Mucosa of descending colon (tissue), 3 donors: ENCODE measurements around the gene CCDC60. TPM values are rescaled to one million over a fixed set of nuclear protein-coding genes. Genes with fewer than 3 reads are reported as not detected.
"Not testable (repeated sequence)": the region's sequence is repeated elsewhere in the genome, so short reads cannot be mapped to it uniquely, and the experiment has no call there.

Experiments used
- ATAC-seq: fragments of 200-7000 bp; cut with Tn5 transposase; one replicate; pipeline ENCODE4 v1.9.1; 2020; ENCODE audit warnings: mild to moderate bottlenecking, moderate library complexity
- DNase-seq, 3 donors: peaks; one replicate each; pipeline ENCODE4 v3.0.0-alpha.2; 2020
- H3K36me3 ChIP-seq: fragments of 200-600 bp; one replicate; pipeline ENCODE4 v1.8.0; 2021; ENCODE audit warnings: low read depth, mild to moderate bottlenecking
- H3K4me1 ChIP-seq: fragments of 200-600 bp; one replicate; pipeline ENCODE4 v1.8.0; 2021; ENCODE audit warnings: low read depth, mild to moderate bottlenecking
- H3K4me3 ChIP-seq: fragments of 200-600 bp; one replicate; pipeline ENCODE4 v1.8.0; 2021; ENCODE audit warnings: mild to moderate bottlenecking
- H3K9me3 ChIP-seq: fragments of 200-600 bp; one replicate; pipeline ENCODE4 v1.8.0; 2021; ENCODE audit warnings: mild to moderate bottlenecking
- intact Hi-C, 2 donors: fragments of 100-400 bp; cut with DNase I in 1 of 2; cut with micrococcal nuclease in 1 of 2; formaldehyde crosslinking; loops; one replicate each; pipeline versions ENCODE4 v1.11.0 to v1.11.1; 2022; cut with DNase I, micrococcal nuclease
- total RNA-seq, 3 donors: library from RNA; stranded (reverse); fragmentation: NEBNext Ultra II Directional in 2 of 3; extraction: Animal tissue kit (Norgen Biotek cat#: 25700) in 2 of 3; gene quantifications; one replicate each; pipeline versions ENCODE4 v1.2.1 to v1.2.4, GENCODE V29; 2021 to 2023
- TF ChIP-seq, protein P1 (sequence below): fragments of 200-600 bp; IDR thresholded peaks from one replicate; pipeline ENCODE4 v1.8.0; 2022; ENCODE audit warnings: antibody characterized with exemption, mild to moderate bottlenecking
- donor health status: DM: no; HTN: no; CAD: no; lungs with moderate emphysema.
- donor health status: DM: no; HTN: no; CAD: no.
- donor health status: DM: no; HTN: yes; CAD: no.

CCDC60 gene
- total RNA-seq, 3 donors from 2014 or later = 2.2 to 3.5 (median 2.9) TPM

GRCh38 chr12:119354172-119354571 is 19.6 kb downstream of the CCDC60 start:
- Histone ChIP-seq H3K36me3 (no peaks in the 10 kb centered on the region), H3K4me1 (no peaks in the 10 kb centered on the region), H3K4me3 (no peak overlapping the region), H3K9me3 (no peaks in the 10 kb centered on the region)
- TF ChIP-seq, protein P1, sequence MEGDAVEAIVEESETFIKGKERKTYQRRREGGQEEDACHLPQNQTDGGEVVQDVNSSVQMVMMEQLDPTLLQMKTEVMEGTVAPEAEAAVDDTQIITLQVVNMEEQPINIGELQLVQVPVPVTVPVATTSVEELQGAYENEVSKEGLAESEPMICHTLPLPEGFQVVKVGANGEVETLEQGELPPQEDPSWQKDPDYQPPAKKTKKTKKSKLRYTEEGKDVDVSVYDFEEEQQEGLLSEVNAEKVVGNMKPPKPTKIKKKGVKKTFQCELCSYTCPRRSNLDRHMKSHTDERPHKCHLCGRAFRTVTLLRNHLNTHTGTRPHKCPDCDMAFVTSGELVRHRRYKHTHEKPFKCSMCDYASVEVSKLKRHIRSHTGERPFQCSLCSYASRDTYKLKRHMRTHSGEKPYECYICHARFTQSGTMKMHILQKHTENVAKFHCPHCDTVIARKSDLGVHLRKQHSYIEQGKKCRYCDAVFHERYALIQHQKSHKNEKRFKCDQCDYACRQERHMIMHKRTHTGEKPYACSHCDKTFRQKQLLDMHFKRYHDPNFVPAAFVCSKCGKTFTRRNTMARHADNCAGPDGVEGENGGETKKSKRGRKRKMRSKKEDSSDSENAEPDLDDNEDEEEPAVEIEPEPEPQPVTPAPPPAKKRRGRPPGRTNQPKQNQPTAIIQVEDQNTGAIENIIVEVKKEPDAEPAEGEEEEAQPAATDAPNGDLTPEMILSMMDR = no peak
- ATAC-seq (no peak), DNase-seq (no peak)
- intact Hi-C loops = no loop called here

GRCh38 chr12:119360366-119360765 is 25.8 kb downstream of the CCDC60 start:
- H3K36me3 ChIP-seq, ATAC-seq, H3K4me3 ChIP-seq, H3K9me3 ChIP-seq, DNase-seq, H3K4me1 ChIP-seq, intact Hi-C loops: not testable (repeated sequence)

DNA sequence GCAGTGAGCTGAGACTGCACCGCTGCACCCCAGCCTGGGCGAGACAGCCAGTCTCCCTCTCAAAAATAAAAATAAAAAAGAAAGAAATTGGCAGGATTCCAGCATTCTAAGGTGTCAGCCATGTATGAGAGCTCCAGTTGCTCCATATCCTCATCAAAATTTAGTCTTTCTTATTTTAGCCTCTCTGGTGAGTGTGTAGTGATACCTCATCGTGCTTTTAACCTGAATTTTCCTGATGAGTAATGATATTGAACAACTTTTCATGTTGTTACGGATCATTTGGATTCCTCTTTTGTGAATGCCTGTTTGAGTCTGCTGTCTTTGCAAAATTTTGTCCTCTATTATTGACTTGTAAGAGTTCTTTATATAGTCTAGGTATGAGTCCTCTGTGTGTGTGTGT is 28.5 kb downstream of the CCDC60 start:
- DNase-seq (no peak), ATAC-seq (no peak)
- intact Hi-C loops = no loop called here
- Histone ChIP-seq H3K9me3 (no peaks in the 10 kb centered on the region), H3K36me3 (no peaks in the 10 kb centered on the region), H3K4me3 (no peak overlapping the region), H3K4me1 (no peaks in the 10 kb centered on the region)
- TF ChIP-seq, protein P1 = no peak

DNA sequence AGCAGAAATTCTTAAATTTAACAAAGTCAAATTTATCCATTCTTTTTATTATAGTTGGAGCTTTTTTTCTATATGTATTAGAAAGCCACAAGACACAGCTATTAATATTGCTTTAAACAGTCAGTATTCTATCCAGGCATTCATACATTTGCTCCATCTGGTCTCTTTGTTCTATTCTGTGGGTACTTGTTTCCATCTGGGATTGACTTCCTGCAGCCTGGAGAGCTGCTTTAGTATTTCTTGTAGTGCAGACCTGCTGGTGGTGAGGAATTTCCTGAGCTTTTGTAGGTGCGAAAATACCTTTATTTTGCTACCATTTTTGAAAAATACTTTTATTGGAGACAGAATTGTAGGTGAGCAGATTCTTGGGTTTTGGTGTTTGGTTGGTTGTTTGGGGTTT is 29.0 kb downstream of the CCDC60 start:
- H3K9me3 ChIP-seq = no peaks in the 10 kb centered on the region
- H3K4me1 ChIP-seq = no peaks in the 10 kb centered on the region
- H3K36me3 ChIP-seq = no peaks in the 10 kb centered on the region
- intact Hi-C loops = no loop called here
- ATAC-seq (no peak), DNase-seq (no peak)
- H3K4me3 ChIP-seq = no peak overlapping the region
- TF ChIP-seq, protein P1 = no peak

- ATAC-seq (no peak), DNase-seq (no peak)
- Histone ChIP-seq H3K4me3 (no peak overlapping the region), H3K36me3 (no peaks in the 10 kb centered on the region), H3K4me1 (no peaks in the 10 kb centered on the region), H3K9me3 (no peaks in the 10 kb centered on the region)
- TF ChIP-seq, protein P1 = no peak
- intact Hi-C loops = no loop called here
Measured at GRCh38 chr12:119365451-119365850, 30.9 kb downstream of the CCDC60 start.

- ATAC-seq (no peak), DNase-seq (no peak)
- Histone ChIP-seq H3K9me3 (no peaks in the 10 kb centered on the region), H3K36me3 (no peaks in the 10 kb centered on the region), H3K4me1 (no peaks in the 10 kb centered on the region), H3K4me3 (no peak overlapping the region)
- TF ChIP-seq, protein P1 = no peak
- intact Hi-C loops = no loop called here
Measured at GRCh38 chr12:119366007-119366406, 31.5 kb downstream of the CCDC60 start.
